Fibroblast of the conjunctiva (primary cell): ENCODE measurements around the gene CAMKMT.

Source experiments
- DNase-seq: peaks from one replicate; pipeline ENCODE4 v3.0.0-alpha.2; 2010; ENCODE audit warnings: low read depth

CAMKMT gene

DNA sequence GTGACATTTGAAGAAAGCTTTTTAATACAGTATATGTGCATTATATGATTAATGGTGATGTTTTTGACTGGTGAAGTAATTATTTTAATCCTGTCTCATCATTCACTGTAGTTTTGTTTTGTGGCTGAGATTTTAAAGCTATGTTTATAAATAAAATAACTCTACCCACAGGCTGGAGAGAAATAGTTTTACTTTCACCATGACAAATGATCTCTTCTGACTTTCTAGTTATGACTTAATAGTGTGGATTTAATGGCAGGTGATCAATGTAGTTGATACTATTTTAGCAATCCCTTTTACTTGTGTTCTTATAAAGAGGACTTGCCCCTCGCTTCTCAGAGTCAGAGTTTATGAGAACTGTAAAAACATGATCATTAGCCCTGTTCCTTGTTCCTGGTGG, 290.2 kb downstream of the CAMKMT start:
- DNase-seq: no peak

GRCh38 chr2:44652701-44653100, 291.0 kb downstream of the CAMKMT start:
- DNase-seq: no peak

DNA sequence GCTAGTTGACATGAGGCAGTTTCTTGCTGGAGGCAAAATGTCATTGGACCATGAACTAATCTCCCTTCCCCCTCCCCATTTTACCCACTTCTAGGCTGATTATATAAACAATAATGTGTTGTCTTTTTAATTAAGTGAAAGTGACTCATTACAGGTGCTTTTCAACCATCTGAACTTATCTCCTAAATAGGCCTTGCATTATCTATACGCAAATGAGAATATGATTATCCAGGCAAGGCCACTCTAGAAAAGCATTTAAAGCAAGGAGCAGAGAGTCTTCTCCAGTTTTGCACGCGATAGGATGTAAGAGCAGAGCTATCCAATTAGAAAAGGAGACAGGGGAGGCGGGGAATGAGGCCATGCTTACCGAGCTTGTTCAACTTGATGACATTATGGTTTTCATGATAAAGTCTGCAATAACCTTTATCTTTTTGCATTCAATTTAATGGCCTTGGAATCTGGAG, 293.7 kb downstream of the CAMKMT start:
- DNase-seq: no peak

GRCh38 chr2:44656460-44656859, 294.7 kb downstream of the CAMKMT start:
- no peak for DNase-seq

GRCh38 chr2:44663471-44664073, 301.8 kb downstream of the CAMKMT start:
- DNase-seq: no peak

- DNase-seq: no peak
Observed at GRCh38 chr2:44668336-44668735, 306.6 kb downstream of the CAMKMT start.

DNA sequence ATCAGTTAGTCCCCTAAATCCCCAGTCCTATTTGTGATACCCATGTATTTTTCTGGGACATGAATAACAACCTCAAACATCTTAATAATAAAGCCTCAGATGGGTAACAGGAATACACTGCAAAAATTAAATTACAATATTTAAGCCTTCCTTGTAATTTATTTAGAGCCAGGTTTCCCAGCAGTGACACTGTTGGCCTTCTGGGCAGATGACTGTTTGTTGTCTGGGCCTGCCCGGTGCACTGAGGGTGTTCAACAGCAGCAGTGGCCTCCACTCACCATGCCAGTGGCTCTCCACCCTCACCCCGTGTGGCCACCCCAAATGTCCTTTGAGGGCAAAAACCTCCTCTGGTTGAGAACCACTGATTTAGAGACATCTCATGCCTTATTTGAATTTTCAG, 309.5 kb downstream of the CAMKMT start:
- no peak for DNase-seq

GRCh38 chr2:44671916-44672315, 310.2 kb downstream of the CAMKMT start:
- DNase-seq: no peak

DNA sequence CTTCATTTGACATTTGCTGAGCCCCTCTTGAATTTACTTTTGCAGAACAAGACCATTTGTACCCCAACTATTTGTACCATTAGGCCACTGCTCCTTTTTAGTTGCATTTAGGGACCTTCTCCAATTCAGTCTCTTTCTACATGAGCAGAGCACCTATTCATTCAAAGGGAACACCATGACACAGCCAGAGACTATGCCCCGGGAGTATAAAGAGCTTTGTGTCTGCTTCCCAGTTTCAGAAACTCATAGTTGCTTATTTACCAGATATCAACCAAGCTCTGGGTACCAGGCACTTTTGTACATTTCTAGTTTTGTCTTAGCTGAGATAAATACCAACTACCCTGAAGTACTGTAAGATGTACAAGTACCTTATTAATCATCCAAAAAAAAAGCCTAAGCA, 310.7 kb downstream of the CAMKMT start:
- DNase-seq: no peak

GRCh38 chr2:44674473-44675284, 312.9 kb downstream of the CAMKMT start:
- no peak for DNase-seq

DNA sequence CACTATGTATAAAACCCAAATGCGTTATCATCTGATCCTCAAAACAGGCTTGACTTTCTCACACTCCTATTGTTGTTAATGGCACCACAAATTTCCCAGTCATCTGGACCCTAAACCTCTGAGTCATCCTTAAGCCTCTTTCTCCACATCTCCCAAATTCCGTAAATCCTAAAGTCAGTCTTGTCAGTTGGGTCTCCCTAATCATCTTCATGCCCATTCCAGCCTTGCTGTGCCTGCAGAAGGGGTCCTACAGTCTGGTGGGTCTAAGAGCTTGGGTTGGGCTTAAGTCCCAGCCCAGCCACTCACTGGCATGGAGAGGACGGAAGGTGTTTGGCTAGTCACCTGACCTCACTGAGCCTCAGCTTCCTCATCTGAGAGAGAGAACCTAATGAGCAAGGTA, 314.6 kb downstream of the CAMKMT start:
- no peak for DNase-seq

- no peak for DNase-seq
Observed at GRCh38 chr2:44679584-44679983, 317.8 kb downstream of the CAMKMT start.

- DNase-seq: no peak
Observed at GRCh38 chr2:44679990-44680389, 318.2 kb downstream of the CAMKMT start.

DNA sequence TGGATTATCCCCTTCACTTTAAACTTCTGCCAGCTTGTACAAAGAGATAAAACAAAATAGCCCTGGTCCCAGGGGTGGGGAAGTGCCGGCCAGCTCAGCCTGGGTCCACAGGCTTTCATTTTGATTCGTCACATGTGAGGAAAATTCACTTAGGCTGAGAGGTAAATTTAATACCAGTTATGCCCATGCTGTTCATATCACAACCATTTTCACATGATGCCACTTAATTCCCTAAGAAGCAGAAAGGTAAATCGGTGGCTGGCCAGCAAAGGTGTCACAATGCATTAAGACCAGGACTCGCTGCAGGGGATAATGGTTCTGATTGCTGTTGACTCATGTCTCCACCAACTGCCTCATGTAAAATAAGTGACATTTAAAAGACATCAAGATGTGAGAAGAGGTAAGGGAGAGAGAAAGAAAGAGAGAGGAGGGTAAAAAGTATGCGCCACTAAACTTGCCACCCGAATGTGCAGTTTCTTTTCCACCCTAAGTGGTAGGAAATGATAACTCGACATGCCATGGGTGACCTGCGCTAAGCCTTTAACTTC, 318.8 kb downstream of the CAMKMT start:
- no peak for DNase-seq

- DNase-seq: no peak
Observed at GRCh38 chr2:44680983-44681531, 319.3 kb downstream of the CAMKMT start.

DNA sequence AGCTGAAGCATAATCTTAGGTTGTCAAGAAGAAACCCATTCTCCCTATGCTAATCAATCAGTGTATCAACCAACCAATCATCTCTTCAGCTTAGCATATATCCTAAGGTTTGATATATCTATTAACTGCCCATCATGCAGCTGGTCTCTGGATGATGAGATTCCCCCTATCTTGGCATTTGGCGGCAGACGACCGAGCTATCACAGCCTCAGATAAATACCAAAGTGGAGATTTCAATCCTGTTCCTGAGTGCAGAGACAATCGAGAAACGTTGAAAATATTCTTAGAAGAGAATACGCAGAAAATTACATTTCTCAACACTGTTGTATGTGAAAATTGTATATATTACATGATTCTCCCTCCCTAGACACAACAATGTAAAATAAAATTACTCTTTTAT, 320.7 kb downstream of the CAMKMT start:
- DNase-seq: no peak

DNA sequence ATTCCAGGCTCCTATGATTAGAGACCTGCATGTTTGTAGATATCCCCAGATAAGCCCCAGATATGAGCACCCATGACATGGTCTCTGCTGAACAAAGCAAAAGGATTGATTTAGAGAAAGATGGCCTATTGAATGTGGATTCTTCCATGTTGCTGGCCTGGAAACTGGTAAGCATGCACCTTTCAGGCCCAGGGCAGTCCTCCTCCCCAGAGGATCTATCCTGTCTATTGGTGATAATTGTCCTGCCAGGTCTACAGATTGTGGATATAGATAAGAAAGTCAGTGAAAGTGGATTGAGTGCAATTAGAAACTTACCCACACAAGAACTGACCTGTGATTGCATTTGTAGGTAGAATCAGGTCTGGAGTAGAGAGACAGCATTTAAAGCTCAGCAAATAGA, 322.8 kb downstream of the CAMKMT start:
- no peak for DNase-seq

GRCh38 chr2:44686561-44686960, 324.8 kb downstream of the CAMKMT start:
- DNase-seq: no peak

DNA sequence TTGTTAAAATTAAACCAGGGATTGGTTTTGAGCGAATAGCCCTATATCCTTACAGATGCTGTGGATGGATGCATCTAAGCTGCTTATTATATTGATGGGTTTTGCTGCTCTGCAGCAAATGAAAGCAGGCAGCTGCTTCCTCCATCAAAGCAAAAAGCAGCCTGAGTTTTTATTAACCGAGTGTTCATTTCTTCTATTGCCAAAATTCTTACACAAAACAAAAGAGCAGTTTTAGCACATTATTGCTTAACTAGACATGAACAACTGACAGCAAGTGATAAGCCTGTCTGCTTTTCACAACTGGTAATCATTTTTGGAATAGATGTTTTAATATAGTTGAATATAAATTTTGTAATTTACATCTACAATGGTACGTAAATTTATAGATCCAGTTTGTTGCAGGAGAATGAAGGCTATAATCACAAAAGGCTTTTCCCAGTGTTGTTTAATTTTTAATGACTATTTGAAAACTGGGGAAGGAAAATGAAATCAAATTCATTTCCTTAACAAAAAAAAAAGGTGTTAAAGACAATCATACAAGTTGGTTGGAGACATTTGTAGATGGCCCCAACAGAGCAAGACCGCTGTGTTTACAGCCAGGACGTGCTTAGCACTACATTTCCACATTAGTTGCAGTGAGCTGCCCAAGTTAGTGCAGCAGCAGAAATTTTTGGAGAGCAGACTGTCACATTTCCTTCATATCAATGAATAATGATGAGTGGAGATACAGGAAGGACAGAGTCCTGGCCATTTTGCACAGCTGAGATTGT, 326.1 kb downstream of the CAMKMT start:
- no peak for DNase-seq

- no peak for DNase-seq
Observed at GRCh38 chr2:44688456-44689124, 326.8 kb downstream of the CAMKMT start.

GRCh38 chr2:44689516-44689915, 327.8 kb downstream of the CAMKMT start:
- no peak for DNase-seq
